Endothelial cell of umbilical vein (primary cell): ENCODE results near the gene KIRREL1. TPM values are rescaled to one million over a fixed set of nuclear protein-coding genes. Genes with fewer than 3 reads are reported as not detected.

Experiments used
- BruUV-seq: library from RNA; stranded (reverse); fragments of 400-500 nt; replicated peaks from 2 replicates; lab custom pipeline; 2021; lab: Mats Ljungman, UMichigan
- CTCF ChIA-PET: fragments of 300-600, 350-600 bp; sonication (Branson Sonifier 250); formaldehyde crosslinking; loops from one replicate; lab custom pipeline; 2021; ENCODE audit warnings: antibody characterized with exemption, inconsistent platforms; lab: Charles Lee
- POLR2A ChIA-PET: fragments of 300-600, 350-600 bp; sonication (Branson Sonifier 250); formaldehyde crosslinking; loops from one replicate; lab custom pipeline; 2021; ENCODE audit warnings: antibody characterized with exemption, inconsistent platforms; lab: Charles Lee
- DNase-seq: peaks from one replicate; pipeline ENCODE4 v3.0.0-alpha.2; 2011; ENCODE audit warnings: low read depth, low spot score
- FAIRE-seq: peaks from 2 replicates; lab custom pipeline; 2011; peaks lifted over from hg19 to GRCh38; lab: Jason Lieb, UNC
- H2AFZ ChIP-seq: 2 replicates; pipeline ENCODE4 v1.6.0; 2012; ENCODE audit warnings: low read depth, low read length, control low read depth, inconsistent platforms
- H3K27ac ChIP-seq: 2 replicates; pipeline ENCODE4 v1.5.1; 2011; ENCODE audit warnings: low read depth, mild to moderate bottlenecking, control low read depth, low read length, moderate library complexity; ENCODE audit not compliant: insufficient read depth
- H3K27me3 ChIP-seq, 2 experiments: 2 replicates each; pipeline versions ENCODE4 v1.6.0 to v1.6.1; 2011; ENCODE audit warnings: low read length in 2 of 2, mixed read lengths in 1 of 2; ENCODE audit not compliant: control insufficient read depth in 2 of 2, insufficient read depth in 2 of 2
- H3K36me3 ChIP-seq, 2 experiments: 2 replicates in 1 of 2; 3 replicates in 1 of 2; pipeline ENCODE4 v1.5.1; 2011; ENCODE audit warnings: low read length in 2 of 2, mild to moderate bottlenecking in 1 of 2, moderate library complexity in 1 of 2; ENCODE audit not compliant: control insufficient read depth in 2 of 2, insufficient read depth in 2 of 2; ENCODE audit errors: extremely low read depth in 1 of 2
- H3K4me1 ChIP-seq: 3 replicates; pipeline ENCODE4 v1.5.1; 2011; ENCODE audit warnings: mild to moderate bottlenecking, low read length; ENCODE audit not compliant: control insufficient read depth, insufficient read depth; ENCODE audit errors: extremely low read depth
- H3K4me2 ChIP-seq: 2 replicates; pipeline ENCODE4 v1.6.1; 2011; ENCODE audit warnings: low read length, control low read depth, mixed read lengths; ENCODE audit not compliant: insufficient read depth
- H3K4me3 ChIP-seq, 3 experiments: fragments of 200-600 bp in 1 of 3; sonication (generic), shearing (Covaris generic) in 1 of 3; replicated peaks in 1 of 3; 2 replicates each; pipeline ENCODE4 v1.5.1; 2011 to 2016; ENCODE audit warnings: control low read depth in 3 of 3, low read length in 3 of 3, mild to moderate bottlenecking in 2 of 3, inconsistent platforms in 1 of 3, low read depth in 1 of 3, moderate library complexity in 1 of 3; ENCODE audit not compliant: insufficient read depth in 1 of 3
- H3K79me2 ChIP-seq: 2 replicates; pipeline ENCODE4 v1.6.0; 2012; ENCODE audit warnings: low read length, inconsistent platforms; ENCODE audit not compliant: control insufficient read depth, insufficient read depth
- H3K9ac ChIP-seq: replicated peaks from 2 replicates; pipeline ENCODE3; 2011; ENCODE audit warnings: low read length, control low read depth; ENCODE audit not compliant: insufficient read depth; ENCODE audit errors: extremely low read depth
- H3K9me1 ChIP-seq: replicated peaks from 3 replicates; pipeline ENCODE4 v1.6.0; 2011; ENCODE audit warnings: mild to moderate bottlenecking, low read length; ENCODE audit not compliant: control insufficient read depth, insufficient read depth; ENCODE audit errors: extremely low read depth
- H3K9me3 ChIP-seq: replicated peaks from 2 replicates; pipeline ENCODE4 v1.5.1; 2012; ENCODE audit warnings: low read length, inconsistent platforms; ENCODE audit not compliant: control insufficient read depth, insufficient read depth
- H4K20me1 ChIP-seq: replicated peaks from 2 replicates; pipeline ENCODE3; 2011; ENCODE audit warnings: mild to moderate bottlenecking, low read length; ENCODE audit not compliant: control insufficient read depth, insufficient read depth; ENCODE audit errors: extremely low read depth
- CTCF ChIP-seq, 2 donors: IDR thresholded peaks; 1 replicate in 1 of 2; 2 replicates in 1 of 2; pipeline ENCODE4 v1.5.1; 2011; ENCODE audit warnings: low read length in 2 of 2, mild to moderate bottlenecking in 2 of 2, moderate library complexity in 2 of 2, control low read depth in 1 of 2, inconsistent platforms in 1 of 2, low read depth in 1 of 2; ENCODE audit not compliant: insufficient read depth in 1 of 2; ENCODE audit errors: extremely low read depth in 1 of 2
- EZH2 ChIP-seq: IDR thresholded peaks from 2 replicates; pipeline ENCODE4 v1.6.1; 2012; ENCODE audit warnings: borderline replicate concordance, low read depth, mild to moderate bottlenecking, moderate library complexity, low read length, inconsistent platforms; ENCODE audit not compliant: severe bottlenecking
- FOS ChIP-seq: IDR thresholded peaks from 2 replicates; pipeline ENCODE4 v1.6.1; 2011; ENCODE audit warnings: mild to moderate bottlenecking, low read length, moderate library complexity, borderline replicate concordance; ENCODE audit not compliant: insufficient read depth
- GATA2 ChIP-seq: IDR thresholded peaks from 2 replicates; pipeline ENCODE4 v1.7.0; 2011; ENCODE audit warnings: low read depth, mild to moderate bottlenecking, moderate library complexity, mixed read lengths, low read length; ENCODE audit not compliant: insufficient read length, insufficient read depth
- JUN ChIP-seq: IDR thresholded peaks from 2 replicates; pipeline ENCODE4 v1.6.1; 2011; ENCODE audit warnings: borderline replicate concordance, low read depth; ENCODE audit not compliant: insufficient read length, insufficient read depth
- MAX ChIP-seq: IDR thresholded peaks from 2 replicates; pipeline ENCODE4 v1.6.1; 2011; ENCODE audit not compliant: insufficient read depth, insufficient read length
- MYC ChIP-seq: IDR thresholded peaks from one replicate; pipeline ENCODE4 v1.6.1; 2011; ENCODE audit warnings: mild to moderate bottlenecking, low read depth, low read length
- POLR2AphosphoS5 ChIP-seq: IDR thresholded peaks from 2 replicates; pipeline ENCODE4 v1.6.1; 2012; ENCODE audit warnings: low read depth, mild to moderate bottlenecking, control low read depth, low read length, moderate library complexity; ENCODE audit not compliant: insufficient read depth
- dilution Hi-C: fragments of 300-500 bp; cut with MboI; formaldehyde crosslinking; loops from one replicate; pipeline ENCODE4 v1.15.0; 2019; ENCODE audit warnings: low sequenced_read_pairs; ENCODE audit not compliant: extremely low pct_ligation_motif_present
- intact Hi-C: fragments of 100-400 bp; cut with micrococcal nuclease; formaldehyde crosslinking; loops from one replicate; pipeline ENCODE4 v1.10.0; 2022
- polyA plus RNA-seq, 4 experiments: library from polyadenylated mRNA; depleted of rRNA in 3 of 4; stranded (reverse) in 3 of 4; unstranded in 1 of 4; fragments of >200 nt; gene quantifications; 2 replicates each; pipeline versions ENCODE4 v1.2.1 to v1.2.3, GENCODE V29; 2011 to 2012; ENCODE audit warnings: missing spikeins in 1 of 4
- total RNA-seq: library from RNA; stranded (reverse); gene quantifications from 2 replicates; pipeline ENCODE4 v1.2.3, GENCODE V29; 2021

Gene KIRREL1
- total and polyA plus RNA-seq, 2 donors (not counting 3 experiments of a cell fraction or from before 2014, with no cell fraction given), result 35.6 to 57.6 TPM

- no peak overlapping the region for H3K4me2 ChIP-seq
- H3K27me3 ChIP-seq, result no peaks in the 10 kb centered on the region
- H3K9me3 ChIP-seq, result no peaks in the 10 kb centered on the region
- no peaks in the 10 kb centered on the region for H4K20me1 ChIP-seq
- ChIA-PET CTCF (interaction anchor here (0.9 to 2.5 kb wide), 2 partner anchors 23 to 77 kb away, joined by 3 to 8 read pairs; no protein-coding TSS in a partner anchor), POLR2A (no interaction called here)
- dilution Hi-C loops, result no loop called here
- H3K79me2 ChIP-seq, result no peaks in the 10 kb centered on the region
- H3K36me3 ChIP-seq, result peaks cover 0 to 7% of the 10 kb centered on the region in 2 experiments
- H3K27ac ChIP-seq, result no peak overlapping the region
- FAIRE-seq, result no peak
- intact Hi-C loops, result no loop called here
- TF ChIP-seq MAX (no peak), JUN (no peak), FOS (no peak), CTCF (IDR thresholded peaks at IDR 0.05; ENCODE audit: extremely low read depth in 1 of 2, insufficient read depth in 1 of 2, low read depth in 1 of 2, low read length in 2 of 2) (no peak), POLR2AphosphoS5 (no peak), EZH2 (no peak), MYC (no peak), GATA2 (no peak)
- H3K9me1 ChIP-seq, result no peaks in the 10 kb centered on the region
- H3K4me1 ChIP-seq, result no peaks in the 10 kb centered on the region
- no peak overlapping the region for H3K9ac ChIP-seq
- BruUV-seq, result no TSS peak
- H2AFZ ChIP-seq, result no peak overlapping the region
- H3K4me3 ChIP-seq, result no peak overlapping the region
- no peak for DNase-seq
These were observed 75.5 kb downstream of the KIRREL1 start for GRCh38 chr1:158068918-158069317.
